Cortex of kidney (tissue), 1 donor: ENCODE measurements around the gene RUNX2.
"Not testable (repeated sequence)": the region's sequence is repeated elsewhere in the genome, so short reads cannot be mapped to it uniquely, and the experiment has no call there.

Source experiments
- DNase-seq: peaks from one replicate; lab custom pipeline; 2025; lab: John Stamatoyannopoulos, UW

The RUNX2 gene

GRCh38 chr6:45327956-45328522 is at the start of gene RUNX2:
Gene RUNX2, plus strand, starts transcription at chr6:45328330. Its CDS starts 397 bp downstream, at chr6:45328727.
- no peak for DNase-seq

GRCh38 chr6:45278367-45278766 is 49.8 kb upstream of the RUNX2 start:
- no peak for DNase-seq

- DNase-seq = not testable (repeated sequence)
Observed at GRCh38 chr6:45286707-45287106, 41.4 kb upstream of the RUNX2 start.

GRCh38 chr6:45289751-45290514 is 38.2 kb upstream of the RUNX2 start:
- no peak for DNase-seq

GRCh38 chr6:45293306-45293705 is 34.8 kb upstream of the RUNX2 start:
- DNase-seq = no peak

GRCh38 chr6:45294065-45294701 is 33.9 kb upstream of the RUNX2 start:
- DNase-seq = not testable (repeated sequence)

- DNase-seq = no peak
Observed at GRCh38 chr6:45297320-45297719, 30.8 kb upstream of the RUNX2 start.

- DNase-seq = no peak
Observed at GRCh38 chr6:45299096-45299581, 29.0 kb upstream of the RUNX2 start.

- DNase-seq = no peak
Observed at GRCh38 chr6:45300736-45301135, 27.4 kb upstream of the RUNX2 start.

- DNase-seq = no peak
Observed at GRCh38 chr6:45301348-45302142, 26.6 kb upstream of the RUNX2 start.

GRCh38 chr6:45302832-45303231 is 25.3 kb upstream of the RUNX2 start:
- no peak for DNase-seq

GRCh38 chr6:45305546-45305945 is 22.6 kb upstream of the RUNX2 start:
- DNase-seq = no peak

- no peak for DNase-seq
Observed at GRCh38 chr6:45310118-45310788, 17.9 kb upstream of the RUNX2 start.

- DNase-seq = no peak
Observed at GRCh38 chr6:45314146-45314545, 14.0 kb upstream of the RUNX2 start.

- no peak for DNase-seq
Observed at GRCh38 chr6:45320349-45320748, 7.8 kb upstream of the RUNX2 start.

- DNase-seq = no peak
Observed at GRCh38 chr6:45323656-45324224, 4.4 kb upstream of the RUNX2 start.

- DNase-seq = no peak
Observed at GRCh38 chr6:45326698-45327417, 1.3 kb upstream of the RUNX2 start.

- DNase-seq = no peak
Observed at GRCh38 chr6:45328523-45328922, 393 bp downstream of the RUNX2 start.

- no peak for DNase-seq
Observed at GRCh38 chr6:45344900-45345299, 16.8 kb downstream of the RUNX2 start.

GRCh38 chr6:45350186-45350710 is 22.1 kb downstream of the RUNX2 start:
- DNase-seq = no peak
